Nephron progenitor cell (in vitro differentiated cells): Measurements from ENCODE around the gene CCDC197.

Experiments
- DNase-seq: peaks from one replicate; pipeline ENCODE4 v3.0.0; 2021
- H3K27ac Mint-ChIP-seq: 2 replicates; pipeline ENCODE4 v1.8.0; 2021; ENCODE audit warnings: mild to moderate bottlenecking, moderate library complexity, mixed read lengths
- H3K27me3 Mint-ChIP-seq: 2 replicates; pipeline ENCODE4 v1.8.0; 2021; ENCODE audit warnings: mild to moderate bottlenecking, low read depth, mixed read lengths; ENCODE audit not compliant: poor library complexity
- H3K36me3 Mint-ChIP-seq: 2 replicates; pipeline ENCODE4 v1.8.0; 2021; ENCODE audit warnings: low read depth, mixed read lengths
- H3K4me1 Mint-ChIP-seq: 2 replicates; pipeline ENCODE4 v1.8.0; 2021; ENCODE audit warnings: mixed read lengths
- H3K4me3 Mint-ChIP-seq: 2 replicates; pipeline ENCODE4 v1.8.0; 2021; ENCODE audit warnings: mild to moderate bottlenecking, moderate library complexity, mixed read lengths
- H3K9me3 Mint-ChIP-seq: 2 replicates; pipeline ENCODE4 v1.8.0; 2021; ENCODE audit warnings: mild to moderate bottlenecking, moderate library complexity, mixed read lengths
- TF ChIP-seq, protein P1 (sequence below): fragments of 200-600 bp; sonication (generic); IDR thresholded peaks from 2 replicates; pipeline ENCODE4 v1.5.0; 2021; ENCODE audit warnings: antibody characterized with exemption

The CCDC197 gene

DNA sequence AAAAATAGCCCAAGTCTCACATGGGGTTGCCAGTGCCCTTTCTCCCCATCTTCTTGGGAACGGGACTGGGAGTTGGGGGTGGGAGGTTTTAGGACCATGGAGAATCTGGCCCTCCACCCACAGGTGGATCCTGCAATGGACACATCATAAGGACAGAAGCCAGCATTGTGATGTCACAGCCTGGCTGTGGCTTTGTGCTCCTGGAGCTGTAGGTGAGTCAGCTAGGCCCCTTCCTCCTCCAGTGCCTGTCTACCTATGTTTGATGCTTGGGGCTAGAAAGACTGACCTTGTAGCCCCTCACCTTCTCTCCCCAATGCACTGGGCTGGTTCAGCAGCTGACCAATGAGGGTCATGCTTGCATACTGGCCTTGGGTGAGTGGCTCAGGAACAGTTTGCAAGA, at the start of gene CCDC197:
TSS of gene CCDC197 (plus strand) at position 220 of the 400 bp plus-strand sequence. CDS start 831 bp downstream, outside the sequence.
- Mint-ChIP-seq H3K4me1 (peaks cover 19% of the 10 kb centered on the region), H3K36me3 (no peaks in the 10 kb centered on the region), H3K9me3 (no peaks in the 10 kb centered on the region), H3K27me3 (peaks cover 35% of the 10 kb centered on the region), H3K27ac (no peak within 1 kb of the TSS), H3K4me3 (no peak within 1 kb of the TSS)
- no peak for DNase-seq
- TF ChIP-seq, protein P1, sequence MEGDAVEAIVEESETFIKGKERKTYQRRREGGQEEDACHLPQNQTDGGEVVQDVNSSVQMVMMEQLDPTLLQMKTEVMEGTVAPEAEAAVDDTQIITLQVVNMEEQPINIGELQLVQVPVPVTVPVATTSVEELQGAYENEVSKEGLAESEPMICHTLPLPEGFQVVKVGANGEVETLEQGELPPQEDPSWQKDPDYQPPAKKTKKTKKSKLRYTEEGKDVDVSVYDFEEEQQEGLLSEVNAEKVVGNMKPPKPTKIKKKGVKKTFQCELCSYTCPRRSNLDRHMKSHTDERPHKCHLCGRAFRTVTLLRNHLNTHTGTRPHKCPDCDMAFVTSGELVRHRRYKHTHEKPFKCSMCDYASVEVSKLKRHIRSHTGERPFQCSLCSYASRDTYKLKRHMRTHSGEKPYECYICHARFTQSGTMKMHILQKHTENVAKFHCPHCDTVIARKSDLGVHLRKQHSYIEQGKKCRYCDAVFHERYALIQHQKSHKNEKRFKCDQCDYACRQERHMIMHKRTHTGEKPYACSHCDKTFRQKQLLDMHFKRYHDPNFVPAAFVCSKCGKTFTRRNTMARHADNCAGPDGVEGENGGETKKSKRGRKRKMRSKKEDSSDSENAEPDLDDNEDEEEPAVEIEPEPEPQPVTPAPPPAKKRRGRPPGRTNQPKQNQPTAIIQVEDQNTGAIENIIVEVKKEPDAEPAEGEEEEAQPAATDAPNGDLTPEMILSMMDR: no peak

DNA sequence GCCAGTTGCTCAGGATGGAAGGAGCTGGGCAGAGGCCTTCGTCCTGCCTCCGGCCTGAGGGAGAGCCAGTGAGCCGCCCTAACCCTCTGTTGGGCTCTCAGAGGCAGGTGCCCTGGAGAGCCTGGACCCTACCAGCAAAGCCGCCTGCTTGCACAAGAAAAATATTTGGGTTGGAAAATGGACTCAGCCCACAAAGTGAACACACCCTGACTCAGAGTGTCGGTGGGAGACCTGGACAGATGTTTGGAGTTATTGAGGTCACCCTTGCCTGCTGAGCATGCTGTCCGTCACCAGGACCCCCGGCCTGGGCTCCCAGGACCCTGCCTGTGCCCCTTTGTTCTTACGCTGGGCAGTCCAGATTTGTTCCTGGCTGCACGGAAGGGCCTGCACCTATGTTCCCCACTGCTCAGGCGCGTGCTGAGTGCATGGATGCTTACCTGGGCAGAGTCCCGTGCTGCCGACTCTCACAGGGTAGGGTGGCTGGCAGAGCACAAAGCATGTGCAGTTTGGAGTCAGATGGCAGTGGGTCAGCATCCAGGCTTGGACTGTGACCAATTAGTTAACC, 47.5 kb upstream of the CCDC197 start:
- Mint-ChIP-seq H3K9me3 (no peaks in the 10 kb centered on the region), H3K4me1 (peaks cover 34% of the 10 kb centered on the region), H3K27me3 (peaks cover 25% of the 10 kb centered on the region), H3K36me3 (no peaks in the 10 kb centered on the region), H3K27ac (no peak overlapping the region), H3K4me3 (no peak overlapping the region)
- TF ChIP-seq, protein P1: no peak
- no peak for DNase-seq

- H3K27me3 Mint-ChIP-seq: peaks cover 26% of the 10 kb centered on the region
- no peak for DNase-seq
- H3K4me3 Mint-ChIP-seq: no peak overlapping the region
- no peak overlapping the region for H3K27ac Mint-ChIP-seq
- no peaks in the 10 kb centered on the region for H3K36me3 Mint-ChIP-seq
- H3K4me1 Mint-ChIP-seq: peaks cover 43% of the 10 kb centered on the region
- TF ChIP-seq, protein P1: no peak
- no peaks in the 10 kb centered on the region for H3K9me3 Mint-ChIP-seq
Measured at GRCh38 chr14:93950948-93951634, 46.0 kb upstream of the CCDC197 start.

- no peaks in the 10 kb centered on the region for H3K36me3 Mint-ChIP-seq
- peaks cover 40% of the 10 kb centered on the region for H3K4me1 Mint-ChIP-seq
- H3K4me3 Mint-ChIP-seq: no peak overlapping the region
- no peak for DNase-seq
- peaks cover 21% of the 10 kb centered on the region for H3K27me3 Mint-ChIP-seq
- H3K27ac Mint-ChIP-seq: no peak overlapping the region
- TF ChIP-seq, protein P1: no peak
- H3K9me3 Mint-ChIP-seq: no peaks in the 10 kb centered on the region
Measured at GRCh38 chr14:93951635-93952540, 45.2 kb upstream of the CCDC197 start.

- H3K4me1 Mint-ChIP-seq: peaks cover 42% of the 10 kb centered on the region
- peaks cover 21% of the 10 kb centered on the region for H3K27me3 Mint-ChIP-seq
- H3K9me3 Mint-ChIP-seq: no peaks in the 10 kb centered on the region
- no peak overlapping the region for H3K27ac Mint-ChIP-seq
- no peaks in the 10 kb centered on the region for H3K36me3 Mint-ChIP-seq
- TF ChIP-seq, protein P1: no peak
- no peak overlapping the region for H3K4me3 Mint-ChIP-seq
- no peak for DNase-seq
Measured at GRCh38 chr14:93952829-93953228, 44.3 kb upstream of the CCDC197 start.
